Urinary bladder (tissue), 4 donors: ENCODE measurements around the gene PDCD2L. TPM values are rescaled to one million over a fixed set of nuclear protein-coding genes. Genes with fewer than 3 reads are reported as not detected.

ENCODE experiments used
- DNase-seq: peaks from one replicate; pipeline ENCODE4 v3.0.0-alpha.2; 2015; ENCODE audit errors: extremely low spot score
- H3K27ac ChIP-seq: one replicate; pipeline ENCODE4 v1.5.1; 2013; ENCODE audit warnings: low read depth, mild to moderate bottlenecking, moderate library complexity
- H3K36me3 ChIP-seq: one replicate; pipeline ENCODE4 v1.6.1; 2013; ENCODE audit warnings: mild to moderate bottlenecking, moderate library complexity; ENCODE audit not compliant: insufficient read depth
- H3K4me1 ChIP-seq: one replicate; pipeline ENCODE4 v1.6.1; 2013; ENCODE audit warnings: mild to moderate bottlenecking, moderate library complexity; ENCODE audit not compliant: insufficient read depth
- H3K4me3 ChIP-seq: one replicate; pipeline ENCODE4 v1.5.1; 2013; ENCODE audit warnings: low read depth, low read length
- WGBS: extraction: QIAGEN DNeasy Blood & Tissue Kit; methylation state at CpG from one replicate; pipeline ENCODE4 v1.1.7; 2013; 5-methylcytosine and 5-hydroxymethylcytosine counted together
- polyA plus RNA-seq: library from polyadenylated mRNA; stranded (reverse); fragments of 200-250 nt; gene quantifications from one replicate; pipeline ENCODE4 v1.2.3, GENCODE V29; 2013
- total RNA-seq: library from RNA; depleted of rRNA; stranded (reverse); fragments of >200 nt; gene quantifications from one replicate; pipeline ENCODE4 v1.2.3, GENCODE V29; 2014
- donor health status: healthy with polysubstance abuse.
- donor health status: healthy.

Gene PDCD2L
- 8.1 TPM for total RNA-seq
- 13.0 TPM for polyA plus RNA-seq

GRCh38 chr19:34404109-34404909, at the start of gene PDCD2L:
Gene PDCD2L (plus strand): TSS chr19:34404399. CDS start chr19:34404431, 32 bp downstream.
- WGBS, result under 1% methylated on average over 69 of the region's 69 CpGs
- Histone ChIP-seq H3K4me3 (peak within 1 kb of the TSS; percentile 88), H3K4me1 (no peaks in the 10 kb centered on the region), H3K36me3 (peaks cover 2% of the 10 kb centered on the region), H3K27ac (no peak within 1 kb of the TSS)
- DNase-seq, result peak; percentile 57

GRCh38 chr19:34355201-34355600, 49.0 kb upstream of the PDCD2L start:
- Histone ChIP-seq H3K27ac (no peak overlapping the region), H3K4me1 (no peaks in the 10 kb centered on the region), H3K36me3 (no peaks in the 10 kb centered on the region), H3K4me3 (no peak overlapping the region)
- no peak for DNase-seq
- WGBS, result 94% methylated on average over 8 of the region's 8 CpGs

GRCh38 chr19:34356875-34357274, 47.3 kb upstream of the PDCD2L start:
- H3K4me1 ChIP-seq, result no peaks in the 10 kb centered on the region
- H3K36me3 ChIP-seq, result no peaks in the 10 kb centered on the region
- DNase-seq, result no peak
- H3K4me3 ChIP-seq, result no peak overlapping the region
- H3K27ac ChIP-seq, result no peak overlapping the region
- WGBS, result 93% methylated on average over 4 of the region's 4 CpGs

GRCh38 chr19:34357431-34357830, 46.8 kb upstream of the PDCD2L start:
- Histone ChIP-seq H3K4me3 (no peak overlapping the region), H3K4me1 (no peaks in the 10 kb centered on the region), H3K36me3 (no peaks in the 10 kb centered on the region), H3K27ac (no peak overlapping the region)
- no peak for DNase-seq
- WGBS, result 95% methylated on average over 4 of the region's 4 CpGs

- peak; percentile 93 for DNase-seq
- H3K4me1 ChIP-seq, result no peaks in the 10 kb centered on the region
- H3K36me3 ChIP-seq, result no peaks in the 10 kb centered on the region
- H3K4me3 ChIP-seq, result peak overlapping the region; percentile 46
- H3K27ac ChIP-seq, result peak overlapping the region; percentile 85
- 4% methylated on average over 61 of the region's 61 CpGs for WGBS
Measured at GRCh38 chr19:34359140-34359953, 44.9 kb upstream of the PDCD2L start.

- peak overlapping the region; percentile 75 for H3K27ac ChIP-seq
- no peaks in the 10 kb centered on the region for H3K36me3 ChIP-seq
- H3K4me1 ChIP-seq, result no peaks in the 10 kb centered on the region
- 65% methylated on average over 7 of the region's 7 CpGs for WGBS
- no peak for DNase-seq
- no peak overlapping the region for H3K4me3 ChIP-seq
Measured at GRCh38 chr19:34359954-34360315, 44.3 kb upstream of the PDCD2L start.

- no peak overlapping the region for H3K4me3 ChIP-seq
- 95% methylated on average over 9 of the region's 9 CpGs for WGBS
- DNase-seq, result no peak
- no peaks in the 10 kb centered on the region for H3K36me3 ChIP-seq
- H3K4me1 ChIP-seq, result no peaks in the 10 kb centered on the region
- no peak overlapping the region for H3K27ac ChIP-seq
Measured at GRCh38 chr19:34360354-34360909, 43.8 kb upstream of the PDCD2L start.

GRCh38 chr19:34362679-34363069, 41.5 kb upstream of the PDCD2L start:
- DNase-seq, result no peak
- no peaks in the 10 kb centered on the region for H3K36me3 ChIP-seq
- H3K4me3 ChIP-seq, result no peak overlapping the region
- H3K27ac ChIP-seq, result no peak overlapping the region
- 62% methylated on average over 3 of the region's 3 CpGs for WGBS
- H3K4me1 ChIP-seq, result no peaks in the 10 kb centered on the region

- WGBS, result 74% methylated on average over 4 of the region's 4 CpGs
- no peaks in the 10 kb centered on the region for H3K4me1 ChIP-seq
- DNase-seq, result no peak
- H3K36me3 ChIP-seq, result no peaks in the 10 kb centered on the region
- H3K4me3 ChIP-seq, result no peak overlapping the region
- H3K27ac ChIP-seq, result no peak overlapping the region
Measured at GRCh38 chr19:34363094-34363493, 41.1 kb upstream of the PDCD2L start.

- Histone ChIP-seq H3K4me3 (no peak overlapping the region), H3K27ac (no peak overlapping the region), H3K4me1 (no peaks in the 10 kb centered on the region), H3K36me3 (no peaks in the 10 kb centered on the region)
- WGBS, result 93% methylated on average over 5 of the region's 5 CpGs
- no peak for DNase-seq
Measured at GRCh38 chr19:34363930-34364329, 40.3 kb upstream of the PDCD2L start.

- DNase-seq, result no peak
- Histone ChIP-seq H3K4me3 (peak overlapping the region; percentile 96), H3K27ac (no peak overlapping the region), H3K4me1 (no peaks in the 10 kb centered on the region), H3K36me3 (no peaks in the 10 kb centered on the region)
- WGBS, result 64% methylated on average over 11 of the region's 11 CpGs
Measured at GRCh38 chr19:34364462-34364829, 39.8 kb upstream of the PDCD2L start.

- DNase-seq, result no peak
- Histone ChIP-seq H3K36me3 (no peaks in the 10 kb centered on the region), H3K27ac (peak within 1 kb of the TSS; percentile 76), H3K4me3 (peak within 1 kb of the TSS; percentile 96), H3K4me1 (no peaks in the 10 kb centered on the region)
- WGBS, result under 1% methylated on average over 67 of the region's 67 CpGs
Measured at GRCh38 chr19:34364830-34365462, 39.3 kb upstream of the PDCD2L start, which contains the start of gene GPI. Gene GPI (plus strand): TSS chr19:34365196. CDS start chr19:34365267, 71 bp downstream.
